ENCODE data around the gene SEC31B. TPM values are rescaled to one million over a fixed set of nuclear protein-coding genes. Genes with fewer than 3 reads are reported as not detected.

Gene SEC31B
- polyA plus RNA-seq, 1 donor (not counting 4 experiments of a cell fraction or from before 2014, with no cell fraction given): 4.9 TPM

GRCh38 chr10:100528921-100529474 lies 9.3 kb upstream of the SEC31B start:
- Histone ChIP-seq H3K27me3 (ENCODE audit: control insufficient read depth, extremely low read depth, insufficient read depth, low read length) (no peaks in the 10 kb centered on the region), H3K36me3 (ENCODE audit: control insufficient read depth in 2 of 2, extremely low read depth in 1 of 2, insufficient read depth in 2 of 2, low read length in 2 of 2) (peaks cover 12 to 22% of the 10 kb centered on the region in 2 experiments), H3K4me1 (ENCODE audit: control insufficient read depth, extremely low read depth, insufficient read depth, low read length) (peaks cover 13% of the 10 kb centered on the region), H3K4me2 (ENCODE audit: control insufficient read depth, extremely low read depth, insufficient read depth, low read depth, low read length) (peak overlapping the region; percentile 99), H3K79me2 (ENCODE audit: control insufficient read depth, insufficient read depth, low read length) (peaks cover 17% of the 10 kb centered on the region), H4K20me1 (ENCODE audit: control insufficient read depth, extremely low read depth, insufficient read depth, low read length) (no peaks in the 10 kb centered on the region), H3K4me3 (ENCODE audit: control insufficient read depth in 2 of 3, extremely low read depth in 1 of 3, insufficient read depth in 2 of 3, low read depth in 1 of 3, low read length in 3 of 3) (peak overlapping the region; percentile 85 to 93 (median 91)), H3K27ac (ENCODE audit: control insufficient read depth, insufficient read depth, low read length) (peak overlapping the region; percentile 83), H3K9me3 (ENCODE audit: control insufficient read depth, low read depth, low read length) (no peaks in the 10 kb centered on the region), H2AFZ (ENCODE audit: control insufficient read depth, low read length) (peak overlapping the region; percentile 98), H3K9me1 (ENCODE audit: control insufficient read depth, extremely low read depth, insufficient read depth, low read length) (no peaks in the 10 kb centered on the region), H3K9ac (ENCODE audit: control insufficient read depth, extremely low read depth, insufficient read depth, low read length) (peak overlapping the region; percentile 95)
- FAIRE-seq (no peak), DNase-seq (ENCODE audit: low read depth, low spot score) (no peak)
- dilution Hi-C loops (cut with MboI; ENCODE audit: extremely low pct_ligation_motif_present, low sequenced_read_pairs): no loop called here
- TF ChIP-seq CTCF (optimal IDR thresholded peaks at IDR 0.05 in 1 of 3, IDR thresholded peaks at IDR 0.05 in 1 of 3, conservative IDR thresholded peaks at IDR 0.05 in 1 of 3; ENCODE audit: extremely low read depth in 1 of 3, insufficient read depth in 2 of 3, low read length in 3 of 3) (no peak), EZH2 (IDR thresholded peaks at IDR 0.05; ENCODE audit: low read length) (no peak)

- FAIRE-seq: no peak
- Histone ChIP-seq H3K36me3 (ENCODE audit: control insufficient read depth in 2 of 2, extremely low read depth in 1 of 2, insufficient read depth in 2 of 2, low read length in 2 of 2) (peaks cover 12 to 22% of the 10 kb centered on the region in 2 experiments), H3K9me1 (ENCODE audit: control insufficient read depth, extremely low read depth, insufficient read depth, low read length) (no peaks in the 10 kb centered on the region), H3K4me1 (ENCODE audit: control insufficient read depth, extremely low read depth, insufficient read depth, low read length) (peaks cover 13% of the 10 kb centered on the region), H3K27me3 (ENCODE audit: control insufficient read depth, extremely low read depth, insufficient read depth, low read length) (no peaks in the 10 kb centered on the region), H3K79me2 (ENCODE audit: control insufficient read depth, insufficient read depth, low read length) (peaks cover 17% of the 10 kb centered on the region), H3K4me2 (ENCODE audit: control insufficient read depth, extremely low read depth, insufficient read depth, low read depth, low read length) (peak overlapping the region; percentile 99), H4K20me1 (ENCODE audit: control insufficient read depth, extremely low read depth, insufficient read depth, low read length) (no peaks in the 10 kb centered on the region), H3K4me3 (ENCODE audit: control insufficient read depth in 2 of 3, extremely low read depth in 1 of 3, insufficient read depth in 2 of 3, low read depth in 1 of 3, low read length in 3 of 3) (peak overlapping the region; percentile 85 to 93 (median 91)), H3K9me3 (ENCODE audit: control insufficient read depth, low read depth, low read length) (no peaks in the 10 kb centered on the region), H3K27ac (ENCODE audit: control insufficient read depth, insufficient read depth, low read length) (peak overlapping the region; percentile 83), H2AFZ (ENCODE audit: control insufficient read depth, low read length) (no peak overlapping the region), H3K9ac (ENCODE audit: control insufficient read depth, extremely low read depth, insufficient read depth, low read length) (peak overlapping the region; percentile 95)
- TF ChIP-seq CTCF (optimal IDR thresholded peaks at IDR 0.05 in 1 of 3, IDR thresholded peaks at IDR 0.05 in 1 of 3, conservative IDR thresholded peaks at IDR 0.05 in 1 of 3; ENCODE audit: extremely low read depth in 1 of 3, insufficient read depth in 2 of 3, low read length in 3 of 3): no peak
- TF ChIP-seq EZH2 (IDR thresholded peaks at IDR 0.05; ENCODE audit: low read length): no peak
- no peak for DNase-seq (ENCODE audit: low read depth, low spot score)
- dilution Hi-C loops (cut with MboI; ENCODE audit: extremely low pct_ligation_motif_present, low sequenced_read_pairs): no loop called here
Measured at GRCh38 chr10:100528123-100528886, 8.6 kb upstream of the SEC31B start.
